ENCODE results near the gene GHDC. TPM values are rescaled to one million over a fixed set of nuclear protein-coding genes. Genes with fewer than 3 reads are reported as not detected.
"Not testable (repeated sequence)": the region's sequence is repeated elsewhere in the genome, so short reads cannot be mapped to it uniquely, and the experiment has no call there.

GHDC gene
- total RNA-seq, 4 donors from 2014 or later = 28.8 to 41.3 (median 35.5) TPM

DNA sequence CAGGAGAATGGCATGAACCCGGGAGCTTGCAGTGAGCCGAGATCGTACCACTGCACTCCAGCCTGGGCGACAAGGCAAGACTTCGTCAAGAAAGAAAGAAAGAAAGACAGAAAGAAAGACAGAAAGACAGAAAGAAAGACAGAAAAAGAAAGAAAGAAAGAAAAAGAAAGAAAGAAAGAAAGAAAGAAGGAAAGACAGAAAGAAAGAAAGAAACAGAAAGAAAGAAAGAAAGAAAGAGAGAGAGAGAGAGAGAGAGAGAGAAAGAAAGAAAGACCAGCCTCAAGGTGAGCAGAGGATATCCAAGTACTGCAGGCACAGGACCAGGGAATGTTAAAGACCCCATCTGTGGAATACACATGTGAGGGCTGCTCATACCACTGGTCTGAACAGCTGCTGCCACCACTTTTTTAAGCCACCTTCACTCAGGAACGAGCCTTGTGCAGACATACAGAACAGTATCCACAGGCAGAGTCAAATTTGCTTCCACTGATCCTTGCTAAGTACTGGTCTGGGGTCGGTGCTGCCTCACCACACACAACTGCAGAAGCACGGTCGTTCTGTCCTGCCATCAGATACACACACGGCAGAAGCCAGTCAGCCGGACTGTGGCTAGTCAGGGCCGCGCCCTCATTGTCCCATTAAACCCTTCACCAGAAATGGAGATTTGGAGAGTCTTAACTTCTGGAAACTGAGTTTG lies 47.2 kb downstream of the GHDC start:
- ATAC-seq (ENCODE audit: low FRiP score) = no peak
- TF ChIP-seq, protein P1, sequence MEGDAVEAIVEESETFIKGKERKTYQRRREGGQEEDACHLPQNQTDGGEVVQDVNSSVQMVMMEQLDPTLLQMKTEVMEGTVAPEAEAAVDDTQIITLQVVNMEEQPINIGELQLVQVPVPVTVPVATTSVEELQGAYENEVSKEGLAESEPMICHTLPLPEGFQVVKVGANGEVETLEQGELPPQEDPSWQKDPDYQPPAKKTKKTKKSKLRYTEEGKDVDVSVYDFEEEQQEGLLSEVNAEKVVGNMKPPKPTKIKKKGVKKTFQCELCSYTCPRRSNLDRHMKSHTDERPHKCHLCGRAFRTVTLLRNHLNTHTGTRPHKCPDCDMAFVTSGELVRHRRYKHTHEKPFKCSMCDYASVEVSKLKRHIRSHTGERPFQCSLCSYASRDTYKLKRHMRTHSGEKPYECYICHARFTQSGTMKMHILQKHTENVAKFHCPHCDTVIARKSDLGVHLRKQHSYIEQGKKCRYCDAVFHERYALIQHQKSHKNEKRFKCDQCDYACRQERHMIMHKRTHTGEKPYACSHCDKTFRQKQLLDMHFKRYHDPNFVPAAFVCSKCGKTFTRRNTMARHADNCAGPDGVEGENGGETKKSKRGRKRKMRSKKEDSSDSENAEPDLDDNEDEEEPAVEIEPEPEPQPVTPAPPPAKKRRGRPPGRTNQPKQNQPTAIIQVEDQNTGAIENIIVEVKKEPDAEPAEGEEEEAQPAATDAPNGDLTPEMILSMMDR (IDR thresholded peaks at IDR 0.05) = no peak
- no peak for DNase-seq (ENCODE audit: low spot score)

DNA sequence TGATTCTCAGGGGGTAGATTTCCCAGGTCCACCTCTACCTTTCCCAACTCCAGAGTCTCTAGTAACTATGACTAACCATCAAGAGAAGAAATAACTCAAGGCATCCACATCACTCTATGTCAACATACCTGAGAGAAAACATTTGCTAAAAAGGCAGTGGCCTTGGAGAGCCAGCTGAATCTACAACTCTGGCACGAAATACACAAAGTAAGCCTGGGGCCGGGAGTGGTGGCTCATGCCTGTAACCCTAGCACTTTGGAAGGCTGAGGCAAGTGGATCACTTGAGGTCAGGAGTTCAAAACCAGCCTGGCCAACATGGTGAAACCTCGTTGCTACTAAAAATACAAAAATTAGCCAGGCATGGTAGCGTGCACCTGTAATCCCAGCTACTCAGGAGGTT lies 51.2 kb downstream of the GHDC start:
- not testable (repeated sequence) for DNase-seq (ENCODE audit: low spot score); ATAC-seq (ENCODE audit: low FRiP score)

DNA sequence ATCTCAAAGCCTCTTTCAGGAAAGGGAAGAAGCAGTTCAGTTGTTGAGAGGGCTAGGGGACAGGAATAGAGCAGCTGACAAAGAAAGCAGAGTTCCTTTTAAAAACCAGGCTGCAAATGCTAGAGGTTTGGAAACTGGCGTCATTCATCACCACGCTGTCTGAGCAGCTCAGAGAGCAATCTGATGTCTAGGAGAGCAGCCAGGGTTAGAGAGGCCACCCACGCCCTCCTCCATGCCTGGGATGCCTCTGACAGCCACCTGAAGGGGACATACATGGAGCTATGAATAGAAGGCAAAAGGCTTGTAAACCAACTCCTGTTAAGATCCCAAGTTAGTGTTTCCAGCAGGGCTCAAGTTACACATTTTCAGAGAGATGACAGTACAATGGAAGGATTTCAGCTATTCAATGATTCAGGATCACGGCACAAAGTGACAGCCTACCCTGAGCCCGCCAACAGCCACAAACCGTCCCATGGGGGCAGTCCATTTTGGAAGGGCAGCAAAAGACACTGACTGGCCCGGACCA lies 51.9 kb downstream of the GHDC start:
- DNase-seq (ENCODE audit: low spot score) (no peak), ATAC-seq (ENCODE audit: low FRiP score) (no peak)
- TF ChIP-seq, protein P1 (IDR thresholded peaks at IDR 0.05) = no peak

DNA sequence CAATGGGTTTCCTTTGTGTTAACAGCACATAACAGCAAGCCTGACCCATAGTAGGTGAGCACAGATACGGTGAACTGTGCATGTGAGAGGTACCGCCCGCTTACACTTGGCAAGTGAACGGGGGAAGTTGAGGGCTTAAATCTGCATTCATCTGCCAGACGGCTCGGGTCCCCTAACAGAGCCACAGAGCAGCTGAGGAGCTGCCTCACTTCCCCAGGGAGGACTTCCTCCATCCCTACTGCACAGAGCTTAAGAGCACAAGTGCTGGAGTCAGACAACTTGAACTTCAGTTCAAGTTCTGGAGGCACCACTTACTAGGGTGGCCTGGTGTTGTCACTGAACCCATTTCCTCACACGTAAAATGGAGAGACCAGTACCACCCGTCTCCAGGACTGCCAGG lies 52.9 kb downstream of the GHDC start:
- ATAC-seq (ENCODE audit: low FRiP score) = no peak
- DNase-seq (ENCODE audit: low spot score) = no peak
- TF ChIP-seq, protein P1 (IDR thresholded peaks at IDR 0.05) = no peak

DNA sequence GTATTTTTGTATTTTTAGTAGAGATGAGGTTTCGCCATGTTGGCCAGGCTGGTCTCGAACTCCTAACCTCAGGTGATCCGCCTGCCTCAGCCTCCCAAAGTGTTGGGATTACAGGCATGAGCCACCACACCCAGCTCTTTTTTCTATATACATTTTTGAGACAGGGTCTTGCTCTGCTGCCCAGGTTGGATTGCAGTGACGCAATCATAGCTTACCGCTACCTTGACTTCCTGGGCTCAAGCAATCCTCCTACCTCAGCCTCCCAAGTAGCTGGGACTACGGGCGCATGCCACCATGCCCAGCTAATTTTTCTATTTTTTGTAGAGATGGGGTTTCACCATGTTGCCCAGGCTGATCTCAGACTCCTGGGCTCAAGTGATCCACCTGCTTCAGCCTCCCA lies 53.6 kb downstream of the GHDC start:
- ATAC-seq (ENCODE audit: low FRiP score); DNase-seq (ENCODE audit: low spot score): not testable (repeated sequence)

Other genes starting within 250 kb of the GHDC start
- gene CNP, start 227.7 kb downstream of the GHDC start, total RNA-seq = 10 to 100 TPM; 42.2 to 62.9 (median 49.8) TPM
- gene DNAJC7, start 177.1 kb downstream of the GHDC start, total RNA-seq = 10 to 100 TPM; 46.5 to 72.5 (median 70.7) TPM
- 10 to 100 TPM; 27.8 to 39.3 (median 30.4) TPM for gene NKIRAS2, start 174.4 kb downstream of the GHDC start, total RNA-seq
- gene C17orf113, start 143.9 kb downstream of the GHDC start, total RNA-seq = under 1 TPM; 0.09 to 0.63 (median 0.19) TPM
- not detected for gene ZNF385C, start 96.0 kb downstream of the GHDC start, total RNA-seq
- gene DHX58, start 81.8 kb downstream of the GHDC start, total RNA-seq = 10 to 100 TPM in 2 of 4 donors, 1 to 10 TPM in 2; 7.8 to 21.8 (median 10.2) TPM
- 10 to 100 TPM; 30.2 to 68.7 (median 33.9) TPM for gene KAT2A, start 73.1 kb downstream of the GHDC start, total RNA-seq
- gene HSPB9, start 71.7 kb downstream of the GHDC start, total RNA-seq = under 1 TPM in 1 of 4 donors, not detected in 3; 0.25 TPM
- gene RAB5C, start 39.5 kb downstream of the GHDC start, total RNA-seq = 100 to 1,000 TPM; 122 to 178 (median 158) TPM
- gene KCNH4, start 13.4 kb downstream of the GHDC start, total RNA-seq = under 1 TPM in 3 of 4 donors, not detected in 1; 0.44 to 0.79 (median 0.48) TPM
- gene HCRT, start 9.0 kb downstream of the GHDC start, total RNA-seq = not detected
- 100 to 1,000 TPM in 2 of 4 donors, 10 to 100 TPM in 2; 66.6 to 130 (median 111) TPM for gene STAT5B, start 81.9 kb upstream of the GHDC start, total RNA-seq
- gene STAT5A, start 94.0 kb upstream of the GHDC start, total RNA-seq = 100 to 1,000 TPM; 151 to 200 (median 171) TPM
- gene STAT3, start 193.9 kb upstream of the GHDC start, total RNA-seq = 100 to 1,000 TPM; 214 to 433 (median 280) TPM
- gene CAVIN1, start 228.8 kb upstream of the GHDC start, total RNA-seq = 100 to 1,000 TPM; 479 to 598 (median 526) TPM

Measured in omental fat pad (tissue), 4 donors.